Activated CD4-positive, alpha-beta T cell treated with anti-CD3 and anti-CD28 coated beads for 1 hour (primary cell): ENCODE data around the gene APOL3.
"Not testable (repeated sequence)": the region's sequence is repeated elsewhere in the genome, so short reads cannot be mapped to it uniquely, and the experiment has no call there.

Experiments used
- DNase-seq: peaks from one replicate; pipeline ENCODE4 v3.0.0-alpha.2; 2020

APOL3 gene

GRCh38 chr22:36192542-36192941 lies 32.0 kb upstream of the APOL3 start:
- DNase-seq = no peak

- DNase-seq = no peak
Observed at GRCh38 chr22:36191106-36191836, 30.7 kb upstream of the APOL3 start.

- not testable (repeated sequence) for DNase-seq
Observed at GRCh38 chr22:36187862-36188261, 27.3 kb upstream of the APOL3 start.

DNA sequence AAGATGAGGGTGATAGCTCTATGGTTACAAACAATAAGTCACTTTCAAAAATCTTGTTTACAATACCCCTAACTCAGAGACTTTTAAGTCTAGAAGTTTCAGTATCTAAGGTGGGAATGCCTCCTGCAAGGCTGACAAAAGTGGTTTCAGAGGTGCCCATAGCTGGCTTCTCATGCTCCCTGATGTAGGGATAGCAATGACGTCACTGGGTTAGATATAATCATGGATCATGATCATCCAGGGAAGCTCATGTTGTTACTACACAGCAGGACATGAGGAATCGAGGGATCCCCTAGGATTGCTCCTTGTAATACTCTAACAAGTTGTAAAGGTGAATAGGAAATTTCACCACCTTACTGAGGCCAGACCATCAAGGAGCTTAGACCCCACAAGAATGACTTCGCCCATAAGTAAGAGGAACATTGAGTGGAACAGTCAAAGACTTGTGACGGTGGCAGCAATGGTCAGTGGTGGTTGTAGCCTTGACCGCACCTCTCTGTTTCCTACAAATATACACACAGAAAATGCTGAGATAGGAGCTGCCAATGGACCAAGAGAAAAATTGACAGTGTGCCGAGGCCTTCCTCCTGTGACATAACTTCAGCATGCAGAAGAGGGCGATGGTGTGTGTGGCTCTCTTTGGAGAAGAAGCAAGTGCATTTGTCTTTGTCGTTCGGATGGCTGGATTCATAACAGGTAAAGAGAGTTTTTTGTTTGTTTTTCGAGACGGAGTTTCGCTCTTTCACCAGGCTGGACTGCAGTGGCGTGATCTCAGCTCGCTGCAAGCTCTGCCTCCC lies 25.5 kb upstream of the APOL3 start:
- DNase-seq = no peak

GRCh38 chr22:36184433-36185025 lies 24.0 kb upstream of the APOL3 start:
- DNase-seq = no peak

- no peak for DNase-seq
Observed at GRCh38 chr22:36183446-36183845, 22.9 kb upstream of the APOL3 start.

GRCh38 chr22:36182857-36183256 lies 22.3 kb upstream of the APOL3 start:
- no peak for DNase-seq

DNA sequence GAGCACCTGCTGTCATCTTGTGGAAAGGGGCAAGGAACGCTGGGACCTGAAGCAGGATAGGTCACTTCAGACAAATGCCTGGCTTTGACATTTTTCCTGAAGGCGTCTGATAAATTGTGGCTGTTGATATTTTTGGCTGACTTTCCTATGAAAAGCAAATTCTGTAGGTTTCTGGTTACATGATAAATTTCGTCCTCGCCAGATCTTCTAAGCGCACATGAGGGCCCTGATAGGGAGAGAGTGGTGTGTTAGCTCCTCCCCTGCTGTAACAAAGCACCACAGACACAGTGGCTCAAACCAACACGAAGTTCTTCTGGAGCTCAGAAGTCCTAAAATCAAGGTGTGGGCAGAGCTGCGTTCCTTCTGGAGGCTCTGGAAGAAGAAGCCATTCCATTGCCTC lies 21.5 kb upstream of the APOL3 start:
- no peak for DNase-seq

DNA sequence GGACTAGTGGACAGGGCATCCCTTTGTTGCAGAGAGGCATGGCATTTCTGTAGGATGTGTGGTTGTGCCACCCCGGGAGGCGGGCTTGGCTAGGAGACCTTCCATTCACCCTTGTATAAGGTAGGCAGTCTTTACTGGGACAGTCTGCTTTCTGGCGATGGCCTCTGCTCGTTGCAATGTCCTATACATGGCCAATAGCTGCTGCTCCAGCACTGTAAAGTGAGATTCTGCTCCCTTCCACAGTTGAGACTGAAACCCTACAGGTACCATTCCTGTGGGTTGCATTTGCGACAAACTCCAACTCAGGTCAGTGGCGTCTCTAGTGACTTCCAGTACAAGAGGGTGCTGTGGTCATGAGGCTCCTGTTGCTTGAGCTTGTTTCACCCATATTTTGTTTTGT lies 20.4 kb upstream of the APOL3 start:
- DNase-seq = no peak

DNA sequence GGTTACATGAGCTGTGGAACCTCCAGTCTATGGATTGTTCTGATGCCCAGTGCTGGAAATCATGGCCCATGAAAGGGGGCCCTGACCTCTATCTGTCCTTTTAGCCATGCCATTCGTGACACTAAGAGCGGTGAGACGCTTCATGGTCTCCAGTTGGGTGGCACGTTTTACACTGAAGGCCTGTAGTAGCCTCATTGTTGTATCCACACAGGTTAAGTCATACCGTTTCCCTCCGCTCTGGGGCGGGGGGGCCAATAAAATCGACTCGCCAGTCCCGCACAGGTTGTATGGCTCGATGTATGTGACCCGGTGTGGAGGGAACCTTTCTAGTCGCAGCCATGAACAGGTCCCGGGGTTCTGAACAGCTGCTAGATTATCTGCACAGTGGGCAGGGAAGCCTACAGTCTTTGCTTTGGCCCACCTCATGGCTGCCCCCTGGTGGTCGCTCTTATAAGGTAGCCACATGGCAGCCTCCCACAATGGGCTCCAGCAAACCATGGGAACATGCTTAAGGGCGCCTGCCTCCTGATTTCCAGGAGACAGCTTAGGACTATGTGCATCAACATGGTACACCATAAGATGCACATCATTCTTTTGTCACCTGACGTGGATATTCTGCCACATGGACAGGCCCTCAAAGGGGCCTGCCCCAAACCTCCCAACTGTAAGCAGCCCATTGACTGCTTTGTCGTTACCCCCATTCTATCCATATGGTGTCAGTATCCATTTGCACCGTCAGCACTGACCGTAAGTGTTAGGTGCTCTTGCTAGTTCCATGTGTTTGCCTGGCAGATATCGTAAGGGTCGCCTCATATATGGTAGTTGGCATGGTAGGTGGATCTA lies 19.7 kb upstream of the APOL3 start:
- DNase-seq = peak; percentile 78

DNA sequence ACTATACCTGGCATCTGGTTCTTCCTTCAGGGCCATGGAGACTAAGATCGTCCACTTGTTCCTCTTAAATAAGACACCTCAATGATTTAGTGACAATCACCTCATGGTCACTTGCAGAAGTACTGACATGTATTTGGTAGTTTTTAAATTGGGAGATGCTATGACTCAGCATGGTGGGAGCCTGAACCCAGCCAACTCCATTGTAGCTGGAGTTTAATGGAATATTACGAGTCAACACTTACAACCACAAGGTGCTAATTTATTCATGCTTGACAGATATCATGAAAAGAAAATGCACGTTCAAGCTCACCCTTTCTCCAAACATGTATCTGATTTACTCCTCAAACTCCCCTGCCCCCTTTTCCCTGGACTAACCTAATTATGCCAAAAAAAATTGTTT lies 16.6 kb upstream of the APOL3 start:
- DNase-seq = no peak

GRCh38 chr22:36175892-36176291 lies 15.3 kb upstream of the APOL3 start:
- no peak for DNase-seq

GRCh38 chr22:36171941-36172340 lies 11.4 kb upstream of the APOL3 start:
- DNase-seq = no peak

DNA sequence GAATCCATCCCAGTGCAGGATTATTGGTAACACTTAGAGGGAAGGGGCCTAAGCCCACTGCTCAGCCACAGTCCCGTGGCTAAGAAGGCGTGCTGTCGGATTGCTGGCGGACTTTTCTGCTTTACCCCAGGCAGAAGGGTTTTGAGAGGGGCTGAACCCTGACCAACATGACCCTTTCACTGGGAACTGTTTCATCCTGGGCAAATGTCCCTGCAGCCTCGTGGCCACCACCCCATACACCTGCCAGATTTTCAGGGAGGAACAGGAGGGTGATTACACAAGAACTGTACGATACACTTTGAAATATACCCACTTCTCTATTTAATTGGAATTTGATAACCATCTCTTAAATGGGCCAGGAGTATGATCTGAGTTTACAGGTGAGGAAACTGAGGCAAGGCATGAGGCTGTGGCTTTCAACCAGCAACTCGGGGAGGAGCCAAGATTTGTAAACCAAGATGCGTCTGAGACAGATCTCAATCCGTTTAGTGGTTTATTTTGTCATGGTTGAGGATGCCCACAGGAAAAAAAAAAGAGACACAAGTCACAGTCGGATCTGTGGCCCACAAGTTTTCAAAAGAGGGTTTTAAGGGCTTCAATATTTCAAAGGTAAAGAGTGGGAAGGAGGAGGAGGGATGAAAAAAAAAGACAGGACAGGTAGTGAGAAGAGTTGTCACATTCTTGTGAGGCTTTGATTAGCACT lies 6.1 kb upstream of the APOL3 start:
- no peak for DNase-seq

GRCh38 chr22:36166086-36166485 lies 5.5 kb upstream of the APOL3 start:
- DNase-seq = no peak

DNA sequence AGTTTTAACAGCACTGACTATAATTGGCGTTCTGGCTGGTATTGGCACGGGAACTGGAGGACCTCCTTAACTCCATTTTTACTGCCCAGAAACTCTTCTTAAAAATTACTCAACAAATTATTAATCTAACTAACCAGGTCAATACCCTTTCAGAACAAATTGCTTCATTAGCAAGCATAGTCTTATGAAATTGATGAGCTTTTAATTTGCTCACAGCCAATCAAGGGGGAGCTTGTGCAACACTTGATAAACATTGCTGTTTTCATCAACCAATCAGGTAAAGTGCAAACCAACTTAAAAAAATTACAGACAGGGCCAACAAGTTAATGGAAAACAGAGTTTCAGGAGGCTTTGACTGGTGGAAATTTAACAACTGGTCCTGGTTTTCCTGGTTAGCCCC lies 4.6 kb upstream of the APOL3 start:
- DNase-seq = no peak

- no peak for DNase-seq
Observed at GRCh38 chr22:36164621-36165020, 4.1 kb upstream of the APOL3 start.

DNA sequence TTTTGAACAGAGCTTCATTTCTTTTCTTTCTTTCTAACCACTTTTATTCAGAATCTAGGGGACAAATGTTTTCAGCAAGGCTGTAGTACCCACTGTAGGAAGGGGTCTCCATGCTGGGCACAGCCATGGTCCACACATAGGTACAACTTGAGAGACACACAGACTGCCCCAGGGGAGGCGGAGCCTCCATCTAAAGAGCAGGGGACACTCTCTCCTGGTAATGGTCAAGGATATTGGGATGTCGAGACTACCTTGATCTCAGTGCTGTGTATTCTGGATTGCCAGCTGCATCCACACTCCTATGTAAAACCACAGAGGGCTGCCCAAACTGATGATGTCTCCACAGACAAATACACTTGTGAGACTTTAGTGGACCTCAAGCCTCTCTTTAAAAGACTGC lies 2.9 kb upstream of the APOL3 start:
- DNase-seq = no peak

DNA sequence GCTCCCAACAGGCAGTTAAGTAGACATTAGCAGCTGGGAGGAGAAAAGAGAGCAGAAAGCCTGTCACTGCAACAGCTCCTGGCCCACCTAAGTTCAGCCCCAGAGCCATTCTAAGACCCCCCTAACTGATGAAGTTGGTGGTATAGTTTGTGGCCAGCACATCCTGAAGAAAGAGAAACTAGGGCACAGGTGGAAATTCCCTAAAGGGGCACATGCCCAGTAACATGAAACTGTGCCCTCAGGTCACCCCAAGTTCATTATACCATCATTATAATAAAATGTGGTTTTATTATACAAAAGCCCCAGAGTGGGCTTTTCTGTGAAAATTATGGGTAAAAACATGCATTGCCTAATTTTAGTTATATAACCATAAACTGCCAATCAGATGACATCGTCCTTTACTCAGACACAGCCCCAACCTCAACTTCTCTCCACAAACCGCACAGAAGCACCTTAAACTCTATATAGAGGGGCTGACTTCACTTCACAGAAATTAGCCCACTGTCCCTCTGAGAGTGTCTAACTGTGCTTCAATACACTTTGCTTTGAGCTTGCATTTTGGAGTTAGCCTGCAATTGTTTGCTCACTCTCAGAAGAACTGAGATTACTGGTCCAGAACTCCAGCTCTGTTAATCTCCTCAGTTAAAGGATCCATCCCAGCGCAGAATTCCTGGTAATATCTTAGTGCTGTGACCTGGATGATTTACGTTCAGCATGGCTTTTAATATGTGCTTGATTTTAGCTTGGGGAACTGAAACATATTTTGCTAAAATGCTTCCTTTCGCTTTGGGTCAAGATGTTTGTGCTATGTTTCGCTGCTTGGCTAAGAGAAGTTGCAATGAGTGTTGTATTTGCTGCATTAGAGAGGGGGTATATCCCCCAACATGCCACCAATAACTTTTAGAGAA lies 1.8 kb upstream of the APOL3 start:
- no peak for DNase-seq

- DNase-seq = not testable (repeated sequence)
Observed at GRCh38 chr22:36161793-36162126, 1.2 kb upstream of the APOL3 start.
